PC-9 (cell line): Measurements from ENCODE around the gene KIF26A. TPM values are rescaled to one million over a fixed set of nuclear protein-coding genes. Genes with fewer than 3 reads are reported as not detected.
"Not testable (repeated sequence)": the region's sequence is repeated elsewhere in the genome, so short reads cannot be mapped to it uniquely, and the experiment has no call there.

ENCODE experiments used
- BruUV-seq: library from RNA; stranded (reverse); fragments of 400-500 nt; replicated peaks from 2 replicates; lab custom pipeline; 2021; lab: Mats Ljungman, UMichigan
- CTCF ChIA-PET: fragments of 300-600 bp; sonication (Branson Sonifier 250); formaldehyde crosslinking; loops from one replicate; lab custom pipeline; 2022; ENCODE audit warnings: antibody characterized with exemption; lab: Charles Lee
- POLR2A ChIA-PET: fragments of 300-600 bp; sonication (Branson Sonifier 250); formaldehyde crosslinking; loops from one replicate; lab custom pipeline; 2022; ENCODE audit warnings: antibody characterized with exemption; ENCODE audit not compliant: unreplicated experiment; lab: Charles Lee
- DNase-seq, 2 experiments: peaks; one replicate each; pipeline versions ENCODE4 v3.0.0 to v3.0.0-alpha.2; 2015 to 2022; ENCODE audit warnings: mixed read lengths in 1 of 2
- H2AFZ ChIP-seq: fragments of 200-600 bp; sonication (generic); 2 replicates; pipeline ENCODE4 v1.8.1; 2017; ENCODE audit warnings: antibody characterized with exemption
- H3F3A ChIP-seq: fragments of 200-600 bp; sonication (generic); 2 replicates; pipeline ENCODE4 v1.8.1; 2017; ENCODE audit warnings: antibody characterized with exemption, mild to moderate bottlenecking, low read depth; ENCODE audit not compliant: insufficient read depth
- H3K27ac ChIP-seq: fragments of 200-600 bp; sonication (generic); 2 replicates; pipeline ENCODE4 v1.6.1; 2016; ENCODE audit warnings: mixed run types
- H3K27me3 ChIP-seq: fragments of 200-600 bp; sonication (generic); 2 replicates; pipeline ENCODE4 v1.6.1; 2016; ENCODE audit warnings: low read depth, mixed run types; ENCODE audit not compliant: insufficient read depth
- H3K36me3 ChIP-seq: fragments of 200-600 bp; sonication (generic); 2 replicates; pipeline ENCODE4 v1.6.1; 2016; ENCODE audit warnings: low read depth, mixed run types
- H3K4me1 ChIP-seq: fragments of 200-600 bp; sonication (generic); replicated peaks from 2 replicates; pipeline ENCODE4 v1.6.1; 2016; ENCODE audit warnings: mixed run types; ENCODE audit not compliant: insufficient read depth
- H3K4me2 ChIP-seq: fragments of 200-600 bp; sonication (generic); 2 replicates; pipeline ENCODE4 v1.6.1; 2017; ENCODE audit warnings: mixed run types
- H3K4me3 ChIP-seq: fragments of 200-600 bp; sonication (generic); 2 replicates; pipeline ENCODE4 v1.6.1; 2016; ENCODE audit warnings: mixed run types
- H3K79me2 ChIP-seq: fragments of 200-600 bp; sonication (generic); 2 replicates; pipeline ENCODE4 v1.6.1; 2017; ENCODE audit warnings: low read depth, mixed run types
- H3K9me2 ChIP-seq: fragments of 200-600 bp; sonication (generic); 2 replicates; pipeline ENCODE4 v1.8.1; 2017; ENCODE audit warnings: mild to moderate bottlenecking; ENCODE audit not compliant: insufficient read depth
- H3K9me3 ChIP-seq: fragments of 200-600 bp; sonication (generic); 2 replicates; pipeline ENCODE4 v1.8.1; 2016; ENCODE audit warnings: low read depth; ENCODE audit not compliant: insufficient read depth
- H4K20me1 ChIP-seq: fragments of 200-600 bp; sonication (generic); 2 replicates; pipeline ENCODE4 v1.8.1; 2017; ENCODE audit not compliant: insufficient read depth
- EZH2 ChIP-seq: fragments of 200-600 bp; sonication (generic); IDR thresholded peaks from 2 replicates; pipeline ENCODE4 v1.8.0; 2017; ENCODE audit warnings: antibody characterized with exemption, low read depth
- intact Hi-C: fragments of 100-400 bp; cut with micrococcal nuclease; formaldehyde crosslinking; loops from one replicate; pipeline ENCODE4 v1.10.0; 2022; ENCODE audit not compliant: unreplicated experiment
- total RNA-seq: library from RNA; stranded (reverse); gene quantifications from 2 replicates; pipeline ENCODE4 v1.2.3, GENCODE V29; 2021
- TF ChIP-seq, protein P1 (sequence below): fragments of 200-600 bp; sonication (generic); conservative IDR thresholded peaks from 2 replicates; pipeline ENCODE4 v1.6.1; 2017; ENCODE audit warnings: mixed run types, antibody characterized with exemption, mild to moderate bottlenecking, moderate library complexity

KIF26A gene
- total RNA-seq, 1 experiment from 2014 or later = 0.17 TPM

DNA sequence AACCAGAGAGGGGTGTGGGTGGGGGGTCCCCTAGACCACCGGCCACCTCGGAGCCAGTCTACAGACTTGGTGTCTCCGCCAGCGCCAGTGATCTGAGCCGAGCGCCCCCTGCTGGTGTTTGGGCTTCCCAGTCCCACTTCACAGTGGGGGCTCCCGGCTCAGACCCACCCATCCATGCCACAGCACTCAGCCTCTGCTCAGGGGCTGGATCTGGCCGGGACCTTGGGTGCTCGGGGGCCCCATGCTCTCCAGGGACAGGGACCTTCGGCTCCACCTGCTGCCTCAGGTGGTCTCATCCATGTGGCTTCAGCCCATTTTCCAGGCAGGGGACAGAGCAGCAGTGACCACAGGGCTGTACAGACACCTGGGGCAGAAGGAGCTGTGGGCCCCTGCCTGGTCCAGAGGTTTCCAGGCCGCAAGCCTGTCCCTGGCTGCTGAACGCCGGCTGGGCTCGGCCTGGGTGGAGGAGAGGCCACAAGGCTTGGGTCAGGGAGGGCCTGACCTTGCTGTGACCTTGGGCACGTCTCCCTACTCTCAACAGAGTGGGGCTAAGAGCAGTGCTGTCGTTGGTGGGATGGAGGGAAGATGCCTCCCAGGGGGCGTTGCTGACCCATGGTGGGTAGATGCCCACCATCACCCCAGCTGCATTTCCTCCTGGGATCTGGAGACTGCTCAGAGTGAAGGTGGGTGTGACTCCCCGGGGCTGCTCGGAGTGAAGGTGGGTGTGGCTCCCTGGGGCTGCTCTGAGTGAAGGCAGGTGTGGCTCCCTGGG is 86.3 kb downstream of the KIF26A start:
- no peaks in the 10 kb centered on the region for H4K20me1 ChIP-seq
- ChIA-PET POLR2A (no interaction called here), CTCF (no interaction called here)
- H3F3A ChIP-seq = peaks cover 7% of the 10 kb centered on the region; the same call in 1 of the 2 replicates
- no peak overlapping the region for H3K27ac ChIP-seq
- no peaks in the 10 kb centered on the region for H3K4me1 ChIP-seq
- DNase-seq = no peak
- no peaks in the 10 kb centered on the region for H3K36me3 ChIP-seq
- intact Hi-C loops = no loop called here
- BruUV-seq = no TSS peak
- no peaks in the 10 kb centered on the region for H3K79me2 ChIP-seq
- H3K27me3 ChIP-seq = peaks cover 39% of the 10 kb centered on the region
- no peaks in the 10 kb centered on the region for H3K9me2 ChIP-seq
- TF ChIP-seq, protein P1, sequence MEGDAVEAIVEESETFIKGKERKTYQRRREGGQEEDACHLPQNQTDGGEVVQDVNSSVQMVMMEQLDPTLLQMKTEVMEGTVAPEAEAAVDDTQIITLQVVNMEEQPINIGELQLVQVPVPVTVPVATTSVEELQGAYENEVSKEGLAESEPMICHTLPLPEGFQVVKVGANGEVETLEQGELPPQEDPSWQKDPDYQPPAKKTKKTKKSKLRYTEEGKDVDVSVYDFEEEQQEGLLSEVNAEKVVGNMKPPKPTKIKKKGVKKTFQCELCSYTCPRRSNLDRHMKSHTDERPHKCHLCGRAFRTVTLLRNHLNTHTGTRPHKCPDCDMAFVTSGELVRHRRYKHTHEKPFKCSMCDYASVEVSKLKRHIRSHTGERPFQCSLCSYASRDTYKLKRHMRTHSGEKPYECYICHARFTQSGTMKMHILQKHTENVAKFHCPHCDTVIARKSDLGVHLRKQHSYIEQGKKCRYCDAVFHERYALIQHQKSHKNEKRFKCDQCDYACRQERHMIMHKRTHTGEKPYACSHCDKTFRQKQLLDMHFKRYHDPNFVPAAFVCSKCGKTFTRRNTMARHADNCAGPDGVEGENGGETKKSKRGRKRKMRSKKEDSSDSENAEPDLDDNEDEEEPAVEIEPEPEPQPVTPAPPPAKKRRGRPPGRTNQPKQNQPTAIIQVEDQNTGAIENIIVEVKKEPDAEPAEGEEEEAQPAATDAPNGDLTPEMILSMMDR = no peak; the same call in 1 of the 2 replicates
- TF ChIP-seq EZH2 = no peak
- H3K4me3 ChIP-seq = no peak overlapping the region
- H2AFZ ChIP-seq = no peak overlapping the region
- no peaks in the 10 kb centered on the region for H3K9me3 ChIP-seq
- H3K4me2 ChIP-seq = no peak overlapping the region

DNA sequence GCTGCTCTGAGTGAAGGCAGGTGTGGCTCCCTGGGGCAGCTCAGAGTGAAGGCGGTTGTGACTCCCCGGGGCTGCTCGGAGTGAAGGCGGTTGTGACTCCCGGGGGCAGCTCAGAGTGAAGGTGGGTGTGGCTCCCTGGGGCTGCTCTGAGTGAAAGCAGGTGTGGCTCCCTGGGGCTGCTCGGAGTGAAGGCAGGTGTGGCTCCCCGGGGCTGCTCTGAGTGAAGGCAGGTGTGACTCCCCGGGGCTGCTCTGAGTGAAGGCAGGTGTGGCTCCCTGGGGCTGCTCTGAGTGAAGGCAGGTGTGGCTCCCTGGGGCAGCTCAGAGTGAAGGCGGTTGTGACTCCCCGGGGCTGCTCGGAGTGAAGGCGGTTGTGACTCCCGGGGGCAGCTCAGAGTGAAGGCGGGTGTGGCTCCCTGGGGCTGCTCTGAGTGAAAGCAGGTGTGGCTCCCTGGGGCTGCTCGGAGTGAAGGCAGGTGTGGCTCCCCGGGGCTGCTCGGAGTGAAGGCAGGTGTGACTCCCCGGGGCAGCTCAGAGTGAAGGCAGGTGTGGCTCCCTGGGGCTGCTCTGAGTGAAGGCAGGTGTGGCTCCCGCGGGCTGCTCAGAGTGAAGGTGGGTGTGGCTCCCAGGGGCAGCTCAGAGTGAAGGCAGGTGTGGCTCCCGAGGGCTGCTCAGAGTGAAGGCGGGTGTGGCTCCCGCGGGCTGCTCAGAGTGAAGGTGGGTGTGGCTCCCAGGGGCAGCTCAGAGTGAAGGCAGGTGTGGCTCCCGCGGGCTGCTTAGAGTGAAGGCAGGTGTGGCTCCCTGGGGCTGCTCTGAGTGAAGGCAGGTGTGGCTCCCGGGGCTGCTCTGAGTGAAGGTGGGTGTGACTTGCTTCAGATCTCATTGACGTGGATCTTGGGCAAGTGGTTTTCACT is 87.1 kb downstream of the KIF26A start:
- H3K4me2 ChIP-seq, H3K79me2 ChIP-seq, CTCF ChIA-PET, H3K4me1 ChIP-seq, BruUV-seq, H2AFZ ChIP-seq, H3K27ac ChIP-seq, H3K9me2 ChIP-seq, H3K4me3 ChIP-seq, H4K20me1 ChIP-seq, H3K9me3 ChIP-seq, H3K36me3 ChIP-seq, H3F3A ChIP-seq, intact Hi-C loops: not testable (repeated sequence)
- POLR2A ChIA-PET = interaction anchor here (0.5 to 0.9 kb wide), 3 partner anchors 115 to 366 kb away, joined by 3 to 14 read pairs (median 4); no protein-coding TSS in a partner anchor
- peaks cover 39% of the 10 kb centered on the region for H3K27me3 ChIP-seq
- peak; percentile 56 to 70 for DNase-seq

DNA sequence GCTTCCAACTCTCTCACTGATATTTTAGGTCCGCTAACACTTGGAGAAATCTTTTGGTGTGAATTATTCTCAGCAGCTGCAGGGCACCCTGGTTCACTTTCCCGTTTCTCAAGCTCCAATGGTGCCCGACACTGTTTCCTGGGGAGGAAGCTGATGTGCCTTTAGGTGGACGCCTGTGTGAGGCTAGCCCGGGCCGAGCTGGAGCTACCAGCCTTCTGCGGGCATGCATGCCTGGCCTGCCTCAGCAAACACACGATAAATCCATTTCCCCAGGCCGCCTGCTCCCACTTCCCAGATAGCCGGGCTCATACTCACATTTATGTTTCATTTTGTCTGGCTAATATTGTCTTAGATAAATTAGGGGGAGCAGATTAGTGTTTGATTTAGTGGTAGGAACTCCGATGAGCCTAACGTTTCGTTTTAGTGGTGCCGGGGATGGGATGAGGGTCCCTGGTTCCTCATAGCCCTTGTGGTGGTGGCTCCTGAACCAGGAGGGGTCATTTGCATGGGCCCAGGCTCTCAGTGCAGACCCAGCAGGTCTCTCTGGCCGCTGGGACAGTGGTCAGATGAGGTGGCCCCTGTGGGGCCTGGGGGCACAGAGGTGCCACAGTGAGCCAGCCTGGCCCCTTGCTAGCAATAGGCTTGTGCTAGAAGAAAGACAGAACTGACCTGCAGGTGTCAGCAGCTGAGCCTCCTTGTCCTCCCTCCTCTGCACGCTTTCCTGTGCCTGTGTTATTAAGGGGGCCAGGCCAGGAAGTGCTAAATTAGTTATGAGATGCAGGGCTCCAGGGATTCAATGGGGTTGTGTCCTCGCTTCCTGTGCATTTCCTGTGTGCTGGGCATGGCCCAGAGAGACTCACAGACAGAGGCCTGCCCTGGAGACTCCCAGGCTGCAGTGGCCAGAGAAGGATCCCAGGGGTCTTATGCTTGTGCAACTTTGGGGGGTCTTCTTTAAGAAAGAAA is 88.3 kb downstream of the KIF26A start:
- TF ChIP-seq, protein P1 = no peak
- TF ChIP-seq EZH2 = no peak
- ChIA-PET POLR2A (no interaction called here), CTCF (no interaction called here)
- Histone ChIP-seq H3K36me3 (no peaks in the 10 kb centered on the region), H3F3A (peaks cover 7% of the 10 kb centered on the region; the same call in 1 of the 2 replicates), H3K79me2 (no peaks in the 10 kb centered on the region), H2AFZ (no peak overlapping the region), H3K9me3 (no peaks in the 10 kb centered on the region), H3K27me3 (peaks cover 27% of the 10 kb centered on the region), H3K4me2 (no peak overlapping the region; the same call in 1 of the 2 replicates), H3K4me3 (no peak overlapping the region), H3K9me2 (no peaks in the 10 kb centered on the region), H4K20me1 (no peaks in the 10 kb centered on the region), H3K27ac (no peak overlapping the region), H3K4me1 (no peaks in the 10 kb centered on the region)
- intact Hi-C loops = no loop called here
- BruUV-seq = no TSS peak
- no peak for DNase-seq
